GM12892 (cell line): ENCODE data around the gene CIAO2B.

Experiments
- POLR2A ChIP-seq: IDR thresholded peaks from 2 replicates; pipeline ENCODE4 v1.6.1; 2011; ENCODE audit warnings: low read depth, low read length, control low read depth
- POLR2AphosphoS5 ChIP-seq: IDR thresholded peaks from 2 replicates; pipeline ENCODE4 v1.6.1; 2011; ENCODE audit warnings: low read depth, low read length, control low read depth
- TAF1 ChIP-seq: IDR thresholded peaks from 2 replicates; pipeline ENCODE4 v1.6.1; 2011; ENCODE audit warnings: low read depth, mild to moderate bottlenecking, control low read depth, low read length, borderline replicate concordance

DNA sequence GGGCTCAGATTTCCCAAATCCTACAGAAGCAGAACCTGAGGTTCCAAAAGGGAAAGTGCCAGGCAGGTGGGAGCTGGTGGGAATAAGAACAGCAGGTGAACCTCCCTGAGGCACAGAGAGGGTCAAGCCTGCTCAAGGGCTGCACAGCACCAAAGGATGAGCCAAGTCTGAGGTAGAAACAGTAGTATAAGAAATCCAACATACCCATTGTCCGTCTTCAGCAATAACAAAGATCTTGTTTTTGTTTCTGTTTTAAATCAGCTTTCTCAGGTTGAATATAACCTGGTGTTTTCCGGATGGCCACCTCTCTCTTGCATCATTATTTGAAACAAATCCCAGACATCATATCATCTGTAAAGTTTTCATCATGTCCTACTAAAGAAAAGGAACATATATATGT, 16.2 kb upstream of the CIAO2B start:
- TF ChIP-seq POLR2AphosphoS5 (no peak), POLR2A (no peak), TAF1 (no peak)
